Heart left ventricle (tissue), 16 donors: Measurements from ENCODE around the gene SBNO2. TPM values are rescaled to one million over a fixed set of nuclear protein-coding genes. Genes with fewer than 3 reads are reported as not detected.

ENCODE experiments used
- ATAC-seq, 4 donors: fragments of 200-7000 bp; cut with Tn5 transposase; one replicate each; pipeline ENCODE4 v1.9.1; 2020 to 2022; ENCODE audit warnings: moderate library complexity in 4 of 4, mild to moderate bottlenecking in 3 of 4, moderate number of reproducible peaks in 1 of 4
- DNase-seq, 5 donors: peaks; one replicate each; pipeline ENCODE4 v3.0.0-alpha.2; 2020
- H3K27ac ChIP-seq, 12 donors: fragments of 200-600 bp; sonication (generic) in 4 of 12; one replicate each; pipeline versions ENCODE4 v1.5.0 to v1.8.0; 2016 to 2022; ENCODE audit warnings: mild to moderate bottlenecking in 2 of 12
- H3K27me3 ChIP-seq, 9 donors: fragments of 200-600 bp; sonication (generic) in 2 of 9; one replicate each; pipeline versions ENCODE4 v1.5.1 to v1.8.0; 2016 to 2022; ENCODE audit warnings: mild to moderate bottlenecking in 3 of 9
- H3K36me3 ChIP-seq, 9 donors: fragments of 200-600 bp; sonication (generic) in 2 of 9; one replicate each; pipeline versions ENCODE4 v1.5.0 to v1.8.0; 2018 to 2022; ENCODE audit warnings: mild to moderate bottlenecking in 2 of 9
- H3K4me1 ChIP-seq, 12 donors: fragments of 200-600 bp; sonication (generic) in 4 of 12; one replicate each; pipeline versions ENCODE4 v1.5.0 to v1.8.0; 2016 to 2022; ENCODE audit warnings: mild to moderate bottlenecking in 3 of 12
- H3K4me3 ChIP-seq, 12 donors: fragments of 200-600 bp; sonication (generic) in 4 of 12; one replicate each; pipeline versions ENCODE4 v1.5.0 to v1.8.0; 2017 to 2022; ENCODE audit warnings: mild to moderate bottlenecking in 9 of 12, moderate library complexity in 4 of 12
- H3K9me3 ChIP-seq, 12 donors: fragments of 200-600 bp; sonication (generic) in 4 of 12; one replicate each; pipeline versions ENCODE4 v1.5.0 to v1.8.0; 2016 to 2022; ENCODE audit warnings: mild to moderate bottlenecking in 1 of 12
- POLR2A ChIP-seq, 2 donors: fragments of 450-650 bp; IDR thresholded peaks; one replicate each; pipeline ENCODE4 v1.6.1; 2017; ENCODE audit warnings: antibody characterized with exemption in 2 of 2, mild to moderate bottlenecking in 2 of 2, moderate library complexity in 2 of 2
- WGBS, 4 donors: extraction: QIAGEN DNeasy Blood & Tissue Kit in 2 of 4; methylation state at CpG; one replicate each; pipeline versions ENCODE4 v1.1.5 to v1.1.7; 2013 to 2018; 5-methylcytosine and 5-hydroxymethylcytosine counted together
- intact Hi-C, 10 donors: fragments of 100-400 bp; cut with DNase I; formaldehyde crosslinking; loops; one replicate each; pipeline versions ENCODE4 v1.11.1 to v1.14.2; 2022
- polyA plus RNA-seq, 2 donors: library from polyadenylated mRNA; stranded (reverse); fragments of 200-250 nt; gene quantifications; one replicate each; pipeline ENCODE4 v1.2.3, GENCODE V29; 2013
- total RNA-seq, 9 donors: library from RNA; depleted of rRNA in 2 of 9; stranded (reverse); fragments of >200 nt in 2 of 9; fragmentation: NEBNext Ultra II Directional in 3 of 9; extraction: Animal tissue kit (Norgen Biotek cat#: 25700) in 3 of 9; gene quantifications; one replicate each; pipeline versions ENCODE4 v1.1.0 to v1.2.4, GENCODE V29; 2016 to 2023
- TF ChIP-seq, protein P1 (sequence below), 12 donors: fragments of 200-600 bp; sonication (generic) in 4 of 12; IDR thresholded peaks; one replicate each; pipeline versions ENCODE4 v1.5.0 to v1.8.0; 2018 to 2022; ENCODE audit warnings: antibody characterized with exemption in 12 of 12, mild to moderate bottlenecking in 5 of 12
- donor health status: ischemic (EF 13 %, LVEDD 7.1; RV severe dilation, severe dysfunction).
- donor health status: healthy with polysubstance abuse.
- donor health status: DM: no; HTN: yes; CAD: no.
- donor health status: DM: no; HTN: no; CAD: no.
- donor health status: ischemic (EF 25% LVEDD 6.9; RV normal size, moderate dysfunction).
- donor health status: ischemic (EF 25% LVEDD 5.7; RV mildly dilated, moderate dysfunction).
- donor health status: healthy.
- donor health status: DM: yes; HTN: yes; CAD: no.
- donor health status: ischemic (EF 35%, LVEDD 5.7; RV mildly dilated, moderate dysfunction).
- donor health status: nonischemic (EF 11% LVEDD 7.7; RV severe dilation, severe dysfunction).
- donor health status: DM: yes; HTN: yes; CAD: no.
- donor health status: PGD.
- donor health status: ischemic (EF 29% LVEDD 5.4; RV normal size, mild dysfunction).
- donor health status: nonischemic (EF 23%, LVEDD 6.1; RV moderate dilation, normal function).

SBNO2 gene
- total and polyA plus RNA-seq, 11 donors, result 9.9 to 78.9 (median 18.7) TPM

DNA sequence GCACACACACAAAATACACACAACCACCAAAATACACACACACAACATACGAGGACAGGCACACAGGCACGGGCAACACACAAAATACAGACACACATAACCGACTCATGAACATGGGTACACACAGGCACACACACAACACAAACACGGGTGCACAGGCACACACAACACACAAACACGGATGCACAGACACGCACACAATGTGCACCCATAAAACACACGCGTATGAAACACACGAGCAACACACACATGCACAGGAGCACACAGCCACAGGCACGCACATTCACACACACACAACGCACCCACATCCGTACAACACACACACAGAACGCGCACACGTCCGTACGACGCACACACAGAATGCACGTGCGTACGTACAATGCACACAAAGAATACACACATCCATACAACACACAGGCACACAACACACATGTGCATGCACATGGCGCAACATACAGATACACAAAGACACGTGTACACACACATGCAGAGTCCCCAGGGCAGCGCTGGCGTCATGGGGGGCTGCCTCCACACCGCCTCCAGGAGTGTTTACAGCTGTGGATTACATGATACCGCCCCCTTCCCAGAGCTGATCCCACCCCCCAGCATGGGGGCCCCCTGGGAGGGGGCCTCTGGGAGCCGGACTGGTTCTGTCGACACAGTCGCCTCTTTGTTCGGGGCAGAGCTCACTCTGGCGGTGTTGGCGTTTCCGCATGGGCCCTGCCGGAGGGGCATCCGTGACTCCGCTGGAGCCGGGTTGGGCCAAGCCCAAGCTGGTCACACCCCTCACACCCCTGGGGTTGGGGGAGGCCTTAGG, 2.9 kb downstream of the SBNO2 start:
- ATAC-seq (no peak), DNase-seq (peak in 1 of 5 donors; percentile 15)
- Histone ChIP-seq H3K4me1 (peaks cover 2 to 52% (median 16%) of the 10 kb centered on the region in 12 donors), H3K27ac (peak overlapping the region in 2 of 12 donors; percentile 93 to 95), H3K36me3 (peaks cover 0 to 37% (median 0%) of the 10 kb centered on the region in 9 donors), H3K27me3 (no peaks in the 10 kb centered on the region), H3K4me3 (peak overlapping the region in 1 of 12 donors; percentile 85), H3K9me3 (no peaks in the 10 kb centered on the region)
- TF ChIP-seq POLR2A (IDR thresholded peaks at IDR 0.05), result no peak
- TF ChIP-seq, protein P1, sequence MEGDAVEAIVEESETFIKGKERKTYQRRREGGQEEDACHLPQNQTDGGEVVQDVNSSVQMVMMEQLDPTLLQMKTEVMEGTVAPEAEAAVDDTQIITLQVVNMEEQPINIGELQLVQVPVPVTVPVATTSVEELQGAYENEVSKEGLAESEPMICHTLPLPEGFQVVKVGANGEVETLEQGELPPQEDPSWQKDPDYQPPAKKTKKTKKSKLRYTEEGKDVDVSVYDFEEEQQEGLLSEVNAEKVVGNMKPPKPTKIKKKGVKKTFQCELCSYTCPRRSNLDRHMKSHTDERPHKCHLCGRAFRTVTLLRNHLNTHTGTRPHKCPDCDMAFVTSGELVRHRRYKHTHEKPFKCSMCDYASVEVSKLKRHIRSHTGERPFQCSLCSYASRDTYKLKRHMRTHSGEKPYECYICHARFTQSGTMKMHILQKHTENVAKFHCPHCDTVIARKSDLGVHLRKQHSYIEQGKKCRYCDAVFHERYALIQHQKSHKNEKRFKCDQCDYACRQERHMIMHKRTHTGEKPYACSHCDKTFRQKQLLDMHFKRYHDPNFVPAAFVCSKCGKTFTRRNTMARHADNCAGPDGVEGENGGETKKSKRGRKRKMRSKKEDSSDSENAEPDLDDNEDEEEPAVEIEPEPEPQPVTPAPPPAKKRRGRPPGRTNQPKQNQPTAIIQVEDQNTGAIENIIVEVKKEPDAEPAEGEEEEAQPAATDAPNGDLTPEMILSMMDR (IDR thresholded peaks at IDR 0.05), result no peak
- 84 to 95% (median 89%) methylated on average over 26 to 38 of the region's 38 CpGs for WGBS, 4 donors
- intact Hi-C loops, result loop anchor here in 5 of 10 donors (5.0 kb wide), 3 partner anchors 39 to 59 kb away; no protein-coding TSS in a partner anchor

- H3K4me1 ChIP-seq, result peaks cover 2 to 54% (median 16%) of the 10 kb centered on the region in 12 donors
- H3K4me3 ChIP-seq, result no peak overlapping the region
- H3K9me3 ChIP-seq, result no peaks in the 10 kb centered on the region
- intact Hi-C loops, result loop anchor here in 5 of 10 donors (5.0 kb wide), 3 partner anchors 38 to 58 kb away; no protein-coding TSS in a partner anchor
- ATAC-seq (peak in 1 of 4 donors; percentile 14), DNase-seq (peak in 3 of 5 donors; percentile 16 to 67 (median 64))
- H3K36me3 ChIP-seq, result peaks cover 0 to 37% (median 0%) of the 10 kb centered on the region in 9 donors
- 80 to 88% (median 87%) methylated on average over 46 to 52 of the region's 52 CpGs for WGBS, 4 donors
- no peaks in the 10 kb centered on the region for H3K27me3 ChIP-seq
- no peak for TF ChIP-seq POLR2A (IDR thresholded peaks at IDR 0.05)
- TF ChIP-seq, protein P1 (IDR thresholded peaks at IDR 0.05), result no peak
- H3K27ac ChIP-seq, result peak overlapping the region in 2 of 12 donors; percentile 20 to 82
Measured at GRCh38 chr19:1169921-1170885, 3.9 kb downstream of the SBNO2 start.

DNA sequence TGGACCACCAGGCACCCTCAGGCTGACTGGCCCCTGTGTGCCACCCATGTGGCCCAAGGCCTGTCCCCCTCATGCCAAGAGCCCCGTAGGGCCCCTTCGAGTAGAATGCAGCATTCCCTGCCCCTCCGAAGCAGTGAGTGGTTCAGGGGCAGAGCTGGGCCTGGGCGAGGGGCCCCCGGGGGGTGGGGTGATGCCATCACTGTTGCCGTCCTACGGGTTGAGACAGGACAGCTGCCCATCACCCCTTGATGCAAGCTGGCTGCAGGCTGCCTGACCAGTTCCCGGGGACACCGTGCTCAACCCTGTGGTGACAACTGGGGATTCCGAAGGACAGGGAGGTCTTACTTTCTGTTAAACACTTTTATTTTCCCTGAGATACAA, 4.7 kb downstream of the SBNO2 start:
- peaks cover 2 to 53% (median 18%) of the 10 kb centered on the region in 12 donors for H3K4me1 ChIP-seq
- WGBS, 4 donors, result 80 to 89% (median 86%) methylated on average over 4 to 10 of the region's 10 CpGs

More for the DNA sequence above, 4.7 kb downstream of the SBNO2 start:
- TF ChIP-seq POLR2A (IDR thresholded peaks at IDR 0.05), result no peak
- TF ChIP-seq, protein P1 (IDR thresholded peaks at IDR 0.05), result no peak
- DNase-seq (peak in 1 of 5 donors; percentile 25), ATAC-seq (no peak)
- Histone ChIP-seq H3K4me3 (no peak overlapping the region), H3K36me3 (peaks cover 0 to 37% (median 0%) of the 10 kb centered on the region in 9 donors), H3K27me3 (no peaks in the 10 kb centered on the region), H3K27ac (peak overlapping the region in 2 of 12 donors; percentile 55 to 82), H3K9me3 (no peaks in the 10 kb centered on the region)
- intact Hi-C loops, result no loop called here
